CD4-positive, alpha-beta memory T cell (primary cell): Measurements from ENCODE around the gene PEX14. TPM values are rescaled to one million over a fixed set of nuclear protein-coding genes. Genes with fewer than 3 reads are reported as not detected.

Experiments used
- CTCF ChIA-PET: fragments of 350-600 bp; sonication (Branson Sonifier 250); formaldehyde crosslinking; loops from one replicate; lab custom pipeline; 2021; ENCODE audit warnings: inconsistent platforms; ENCODE audit not compliant: partially characterized antibody; lab: Charles Lee
- POLR2A ChIA-PET: fragments of 350-600 bp; sonication (Branson Sonifier 250); formaldehyde crosslinking; loops from one replicate; lab custom pipeline; 2021; ENCODE audit not compliant: partially characterized antibody; lab: Charles Lee
- DNase-seq, 5 donors: peaks; one replicate each; pipeline versions ENCODE4 v3.0.0 to v3.0.0-alpha.2; 2020 to 2022; ENCODE audit warnings: mixed read lengths in 1 of 5
- H3K27ac ChIP-seq: one replicate; pipeline ENCODE4 v1.7.0; 2013; ENCODE audit warnings: low read depth, low read length
- H3K27me3 ChIP-seq: 2 replicates; pipeline ENCODE4 v1.7.0; 2013; ENCODE audit warnings: mild to moderate bottlenecking, low read length, moderate library complexity; ENCODE audit not compliant: insufficient read depth
- H3K36me3 ChIP-seq: 2 replicates; pipeline ENCODE4 v1.7.0; 2013; ENCODE audit warnings: mild to moderate bottlenecking, low read length, moderate library complexity; ENCODE audit not compliant: insufficient read depth
- H3K4me1 ChIP-seq: 2 replicates; pipeline ENCODE4 v1.7.0; 2013; ENCODE audit warnings: mild to moderate bottlenecking, low read length, moderate library complexity; ENCODE audit not compliant: insufficient read depth
- H3K4me3 ChIP-seq, 2 donors: one replicate each; pipeline ENCODE4 v1.7.0; 2013; ENCODE audit warnings: low read length in 2 of 2, mild to moderate bottlenecking in 1 of 2
- H3K9me3 ChIP-seq, 2 donors: one replicate each; pipeline ENCODE4 v1.7.0; 2013; ENCODE audit warnings: low read length in 2 of 2, control low read depth in 1 of 2; ENCODE audit not compliant: control insufficient read depth in 1 of 2
- H3K27ac Mint-ChIP-seq, 7 donors: one replicate each; pipeline ENCODE4 v1.8.0; 2020 to 2021; ENCODE audit warnings: mixed read lengths in 7 of 7, mild to moderate bottlenecking in 6 of 7, inconsistent platforms in 3 of 7, moderate library complexity in 3 of 7
- H3K27me3 Mint-ChIP-seq, 2 donors: one replicate each; pipeline ENCODE4 v1.8.0; 2020 to 2021; ENCODE audit warnings: mixed read lengths in 2 of 2
- H3K36me3 Mint-ChIP-seq, 2 donors: one replicate each; pipeline ENCODE4 v1.8.0; 2020 to 2021; ENCODE audit warnings: mixed read lengths in 2 of 2, inconsistent platforms in 1 of 2, mild to moderate bottlenecking in 1 of 2
- H3K4me1 Mint-ChIP-seq, 4 donors: one replicate each; pipeline ENCODE4 v1.8.0; 2020 to 2021; ENCODE audit warnings: mixed read lengths in 4 of 4, mild to moderate bottlenecking in 1 of 4
- H3K4me3 Mint-ChIP-seq, 8 donors: one replicate each; pipeline ENCODE4 v1.8.0; 2020 to 2021; ENCODE audit warnings: mixed read lengths in 8 of 8, mild to moderate bottlenecking in 7 of 8, moderate library complexity in 6 of 8, inconsistent platforms in 3 of 8
- H3K9me3 Mint-ChIP-seq, 8 donors: one replicate each; pipeline ENCODE4 v1.8.0; 2020 to 2021; ENCODE audit warnings: mixed read lengths in 8 of 8, mild to moderate bottlenecking in 5 of 8, inconsistent platforms in 3 of 8, moderate library complexity in 1 of 8
- intact Hi-C: fragments of 100-400 bp; cut with micrococcal nuclease; formaldehyde crosslinking; loops from one replicate; pipeline ENCODE4 v1.15.1; 2023
- polyA plus RNA-seq, 2 donors: library from polyadenylated mRNA; unstranded; fragments of 300-500 nt; fragmentation: Illumina TruSeq; gene quantifications; one replicate each; pipeline ENCODE4 v1.2.3, GENCODE V29; 2021
- total RNA-seq, 2 experiments: library from RNA; stranded (reverse); gene quantifications; one replicate each; pipeline ENCODE4 v1.2.3, GENCODE V29; 2021

The PEX14 gene
- total and polyA plus RNA-seq, 4 experiments from 2014 or later: 3.1 to 16.1 (median 9.9) TPM

DNA sequence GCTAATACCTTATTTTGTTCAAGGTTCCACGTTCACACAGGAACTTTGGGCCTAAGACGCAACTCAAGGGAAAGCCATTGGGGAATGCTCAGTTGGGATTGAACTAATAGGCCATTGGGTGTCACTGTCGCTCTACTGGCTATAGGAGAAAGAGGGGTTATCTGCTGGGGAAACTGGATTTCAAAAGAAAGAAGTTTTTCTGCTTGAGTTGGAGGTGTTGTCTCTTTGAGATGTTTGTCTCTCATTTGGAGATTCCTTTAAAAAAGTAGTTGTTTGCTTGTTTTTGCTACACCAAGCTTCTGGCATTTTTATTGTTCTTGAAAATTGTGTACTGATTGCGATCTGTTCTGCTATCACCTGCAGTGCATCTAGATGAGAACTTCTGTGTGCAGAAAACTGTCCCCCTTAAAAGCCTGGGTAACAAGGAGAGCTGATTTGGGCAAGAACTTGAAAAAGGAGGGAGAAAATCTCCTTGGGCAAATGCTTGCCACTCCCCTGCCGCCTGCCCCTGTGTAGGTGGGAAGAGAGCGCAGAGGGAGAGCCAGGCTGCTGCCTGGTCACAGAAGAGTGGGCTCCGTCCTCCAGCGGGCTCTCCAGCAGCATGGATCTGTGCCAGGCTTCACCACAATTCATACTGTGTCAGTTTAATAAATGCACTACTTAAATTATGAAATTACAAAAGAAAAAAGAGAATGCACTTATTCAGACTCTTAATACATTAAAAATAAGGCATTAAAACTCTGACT, 39.9 kb downstream of the PEX14 start:
- peak overlapping the region in 7 of 8 donors; percentile 51 to 70 (median 63) for H3K4me3 Mint-ChIP-seq
- no peaks in the 10 kb centered on the region for H3K27me3 Mint-ChIP-seq
- Histone ChIP-seq H3K36me3 (no peaks in the 10 kb centered on the region), H3K4me3 (no peak overlapping the region), H3K9me3 (no peaks in the 10 kb centered on the region), H3K27me3 (no peaks in the 10 kb centered on the region), H3K4me1 (peaks cover 86% of the 10 kb centered on the region), H3K27ac (peak overlapping the region; percentile 32)
- peaks cover 0 to 3% of the 10 kb centered on the region in 2 donors for H3K36me3 Mint-ChIP-seq
- intact Hi-C loops: loop anchor here (1.0 to 5.0 kb wide), 2 partner anchors 428 to 1293 kb away; partner anchors contain the start of genes CLCN6 and MTHFR
- peaks cover 69 to 90% (median 80%) of the 10 kb centered on the region in 4 donors for H3K4me1 Mint-ChIP-seq
- peak in 2 of 5 donors; percentile 24 to 29 for DNase-seq
- H3K9me3 Mint-ChIP-seq: peaks cover 0 to 3% (median 0%) of the 10 kb centered on the region in 8 donors
- H3K27ac Mint-ChIP-seq: peak overlapping the region; percentile 77 to 96 (median 93)
- CTCF ChIA-PET: interaction anchor here (0.9 to 3.7 kb wide), 7 partner anchors 10 to 395 kb away, joined by 3 to 29 read pairs (median 5); no protein-coding TSS in a partner anchor
- POLR2A ChIA-PET: interaction anchor here (0.7 to 0.9 kb wide), 2 partner anchors 10 to 1094 kb away, joined by 3 read pairs; no protein-coding TSS in a partner anchor

DNA sequence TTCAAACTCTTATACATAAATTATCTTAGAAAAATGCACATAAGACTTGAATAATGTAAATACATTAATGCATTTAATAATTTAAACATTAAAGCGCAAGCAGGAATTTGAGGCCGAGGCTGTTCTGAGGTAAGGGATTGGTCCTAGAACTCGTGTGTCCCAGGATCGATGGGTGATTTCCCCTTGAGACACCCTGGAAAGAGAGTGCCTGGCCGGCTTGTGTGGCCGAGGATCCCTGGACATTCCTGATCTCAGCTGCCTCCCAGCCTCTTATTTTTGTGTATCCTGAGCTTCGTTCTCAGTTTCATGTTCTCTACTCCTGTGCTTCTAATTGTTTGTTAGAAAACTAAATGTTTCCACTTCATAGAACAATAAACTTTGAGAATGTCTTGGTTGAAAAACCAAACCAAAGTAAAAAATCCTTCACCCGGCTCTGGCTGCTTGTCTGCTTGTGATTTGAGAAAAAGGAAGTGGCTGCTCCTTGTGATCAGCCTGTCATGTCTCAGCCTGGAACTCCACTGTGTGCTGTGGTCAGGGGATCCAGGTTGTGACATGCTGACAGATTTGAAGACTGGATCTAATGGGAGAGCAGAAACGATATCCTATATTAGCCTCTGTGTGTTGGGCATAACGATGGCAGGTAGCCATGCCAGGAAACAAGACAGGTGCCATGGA, 40.7 kb downstream of the PEX14 start:
- H3K4me3 Mint-ChIP-seq: peak overlapping the region in 7 of 8 donors; percentile 31 to 85 (median 68)
- Histone ChIP-seq H3K9me3 (no peaks in the 10 kb centered on the region), H3K4me3 (no peak overlapping the region), H3K27me3 (no peaks in the 10 kb centered on the region), H3K4me1 (peaks cover 78% of the 10 kb centered on the region), H3K36me3 (no peaks in the 10 kb centered on the region), H3K27ac (no peak overlapping the region)
- no peaks in the 10 kb centered on the region for H3K27me3 Mint-ChIP-seq
- DNase-seq: peak in 2 of 5 donors; percentile 19 to 22
- H3K36me3 Mint-ChIP-seq: peaks cover 1 to 4% of the 10 kb centered on the region in 2 donors
- intact Hi-C loops: no loop called here
- ChIA-PET POLR2A (no interaction called here), CTCF (interaction anchor here (1.2 to 3.7 kb wide), 6 partner anchors 9 to 394 kb away, joined by 3 to 29 read pairs (median 12); no protein-coding TSS in a partner anchor)
- peaks cover 0 to 3% (median 0%) of the 10 kb centered on the region in 8 donors for H3K9me3 Mint-ChIP-seq
- peaks cover 62 to 82% (median 73%) of the 10 kb centered on the region in 4 donors for H3K4me1 Mint-ChIP-seq
- H3K27ac Mint-ChIP-seq: peak overlapping the region; percentile 72 to 95 (median 85)

DNA sequence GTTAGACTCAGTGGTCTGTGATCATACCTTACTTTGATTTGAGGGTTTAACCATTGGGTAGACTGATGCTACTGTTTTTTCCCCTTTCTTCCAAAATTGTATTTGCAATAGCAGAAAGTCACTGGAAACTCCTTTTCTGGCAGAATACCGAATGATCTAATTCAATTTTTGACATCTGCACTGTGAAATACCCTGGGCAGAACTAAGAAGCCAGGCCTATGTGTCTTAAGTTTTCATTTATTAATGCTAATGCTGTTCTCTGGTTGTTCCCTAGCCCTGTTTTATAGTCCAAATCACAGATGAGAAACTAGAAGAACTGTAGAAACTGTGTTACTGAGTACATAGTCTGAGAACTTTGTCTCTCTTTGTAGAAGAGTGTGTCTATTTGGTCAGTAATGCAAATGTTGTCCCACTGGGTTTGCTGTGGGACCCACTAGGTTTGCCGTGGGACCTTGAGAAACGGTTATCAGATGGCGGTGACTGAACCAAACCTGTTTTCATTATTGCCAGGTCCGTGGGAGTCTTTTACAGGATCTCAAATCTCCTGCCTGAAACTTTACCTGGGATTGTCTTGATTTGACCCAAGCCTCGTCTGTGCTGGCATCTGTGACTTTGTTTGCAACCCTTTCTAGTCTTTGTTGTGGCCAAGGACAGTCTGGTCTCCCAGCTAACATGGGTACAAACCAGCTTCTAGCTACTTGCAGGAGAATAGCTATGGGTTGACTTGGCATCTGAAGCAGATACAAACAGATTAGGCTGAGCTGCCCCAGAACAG, 41.4 kb downstream of the PEX14 start:
- Histone ChIP-seq H3K27me3 (no peaks in the 10 kb centered on the region), H3K4me3 (no peak overlapping the region), H3K27ac (no peak overlapping the region), H3K36me3 (no peaks in the 10 kb centered on the region), H3K4me1 (peaks cover 74% of the 10 kb centered on the region), H3K9me3 (no peaks in the 10 kb centered on the region)
- Mint-ChIP-seq H3K36me3 (peaks cover 5 to 9% of the 10 kb centered on the region in 2 donors), H3K9me3 (peaks cover 0 to 3% (median 0%) of the 10 kb centered on the region in 8 donors), H3K4me3 (peak overlapping the region in 7 of 8 donors; percentile 53 to 85 (median 71)), H3K27ac (peak overlapping the region; percentile 72 to 95 (median 89)), H3K27me3 (no peaks in the 10 kb centered on the region), H3K4me1 (peaks cover 58 to 82% (median 69%) of the 10 kb centered on the region in 4 donors)
- ChIA-PET CTCF (interaction anchor here (1.0 to 3.7 kb wide), 4 partner anchors 9 to 394 kb away, joined by 3 to 29 read pairs (median 12); no protein-coding TSS in a partner anchor), POLR2A (no interaction called here)
- intact Hi-C loops: no loop called here
- no peak for DNase-seq

DNA sequence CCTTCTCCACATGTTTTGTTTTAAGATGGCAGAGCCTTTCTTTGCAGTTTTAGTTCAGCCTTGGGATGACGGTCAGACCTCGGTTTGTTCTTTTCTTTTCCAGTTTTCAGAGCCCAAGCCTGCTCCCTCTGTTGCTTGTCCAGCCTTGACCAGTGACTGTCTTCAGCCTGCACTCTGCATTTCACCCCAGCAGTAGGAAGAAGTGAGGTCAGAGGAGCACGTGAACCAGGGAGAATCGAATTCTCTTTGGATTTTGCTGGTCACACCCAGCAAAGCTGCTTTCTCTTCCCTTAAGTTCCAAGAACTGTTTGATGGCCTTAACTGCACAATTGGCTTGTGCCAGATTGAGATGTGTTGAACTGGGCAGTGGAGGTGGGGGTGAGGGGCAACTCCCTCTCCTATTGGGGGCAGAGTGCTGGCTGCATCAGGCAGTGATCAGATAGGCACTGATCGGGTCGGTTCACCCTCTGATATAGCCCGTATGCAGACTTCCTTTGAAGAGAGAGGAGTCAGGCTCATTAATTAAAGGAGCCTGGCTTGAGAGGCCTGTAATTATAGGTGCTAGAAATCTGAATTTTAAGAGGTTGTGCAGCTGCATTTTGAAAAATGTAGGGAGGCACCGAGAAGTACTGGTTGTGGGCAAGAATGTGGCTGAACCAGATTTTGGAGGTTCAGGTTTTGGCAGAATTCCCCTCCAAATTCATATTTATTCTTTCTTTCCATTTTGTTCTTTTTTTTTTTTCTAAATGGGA, 42.4 kb downstream of the PEX14 start:
- Mint-ChIP-seq H3K4me3 (peak overlapping the region in 7 of 8 donors; percentile 71 to 85 (median 78)), H3K4me1 (peaks cover 57 to 82% (median 68%) of the 10 kb centered on the region in 4 donors), H3K27me3 (no peaks in the 10 kb centered on the region), H3K9me3 (peaks cover 0 to 3% (median 0%) of the 10 kb centered on the region in 8 donors), H3K36me3 (peaks cover 5 to 16% of the 10 kb centered on the region in 2 donors), H3K27ac (peak overlapping the region; percentile 69 to 92 (median 84))
- Histone ChIP-seq H3K9me3 (no peaks in the 10 kb centered on the region), H3K4me1 (peaks cover 69% of the 10 kb centered on the region), H3K36me3 (no peaks in the 10 kb centered on the region), H3K27me3 (no peaks in the 10 kb centered on the region), H3K4me3 (no peak overlapping the region), H3K27ac (no peak overlapping the region)
- ChIA-PET CTCF (interaction anchor here (1.0 kb wide), 2 partner anchors 10 to 45 kb away, joined by 3 to 6 read pairs; no protein-coding TSS in a partner anchor), POLR2A (interaction anchor here (0.6 kb wide), 1 partner anchor 41 kb away, joined by 3 read pairs; no protein-coding TSS in a partner anchor)
- intact Hi-C loops: no loop called here
- DNase-seq: no peak

DNA sequence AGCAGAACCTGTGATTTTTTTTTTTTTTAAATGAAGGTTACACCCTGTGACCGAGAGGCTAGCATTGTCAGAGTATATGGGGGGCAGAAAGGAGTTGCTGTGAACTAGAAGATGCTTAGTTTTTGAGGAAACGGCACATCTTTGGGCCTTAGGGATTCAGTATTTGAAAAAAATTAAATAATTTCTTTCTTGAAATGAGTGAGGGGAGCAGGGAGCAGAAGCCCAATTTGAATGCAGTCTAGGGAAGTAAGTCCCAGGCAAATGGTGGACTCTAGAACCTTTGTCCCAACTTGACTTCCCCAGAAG, 42.9 kb downstream of the PEX14 start:
- Histone ChIP-seq H3K36me3 (no peaks in the 10 kb centered on the region), H3K4me1 (peaks cover 69% of the 10 kb centered on the region), H3K9me3 (no peaks in the 10 kb centered on the region), H3K4me3 (no peak overlapping the region), H3K27me3 (no peaks in the 10 kb centered on the region), H3K27ac (no peak overlapping the region)
- H3K36me3 Mint-ChIP-seq: peaks cover 5 to 16% of the 10 kb centered on the region in 2 donors
- CTCF ChIA-PET: no interaction called here
- DNase-seq: no peak
- intact Hi-C loops: no loop called here
- H3K27me3 Mint-ChIP-seq: no peaks in the 10 kb centered on the region
- H3K4me3 Mint-ChIP-seq: peak overlapping the region in 2 of 8 donors; percentile 26 to 57
- H3K9me3 Mint-ChIP-seq: peaks cover 0 to 3% (median 0%) of the 10 kb centered on the region in 8 donors
- POLR2A ChIA-PET: interaction anchor here (0.6 kb wide), 1 partner anchor 40 kb away, joined by 3 read pairs; no protein-coding TSS in a partner anchor
- H3K4me1 Mint-ChIP-seq: peaks cover 58 to 82% (median 70%) of the 10 kb centered on the region in 4 donors
- peak overlapping the region in 4 of 7 donors; percentile 38 to 84 (median 79) for H3K27ac Mint-ChIP-seq

DNA sequence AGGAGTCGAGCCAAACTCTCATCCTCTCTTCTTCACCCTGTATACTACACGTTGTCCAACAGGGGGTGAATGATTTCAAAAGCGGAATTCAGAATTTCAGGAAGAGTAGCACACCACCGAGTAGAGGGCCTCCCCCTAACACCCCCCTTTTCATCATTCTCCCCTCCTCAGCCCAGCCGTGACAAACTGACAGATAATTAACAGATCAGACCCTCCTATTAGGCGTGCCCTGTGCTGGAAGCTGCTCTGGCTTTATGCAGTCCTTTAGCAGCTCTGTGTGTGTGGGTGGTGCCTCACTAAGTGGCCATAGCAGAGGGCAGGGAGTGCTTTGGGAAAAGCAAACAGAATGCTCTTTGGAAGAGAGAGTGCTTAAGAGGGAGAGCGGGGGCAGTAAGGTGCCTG, 44.3 kb downstream of the PEX14 start:
- no peaks in the 10 kb centered on the region for H3K27me3 Mint-ChIP-seq
- H3K4me1 Mint-ChIP-seq: peaks cover 51 to 74% (median 62%) of the 10 kb centered on the region in 4 donors
- Histone ChIP-seq H3K27ac (no peak overlapping the region), H3K4me3 (no peak overlapping the region), H3K9me3 (no peaks in the 10 kb centered on the region), H3K4me1 (peaks cover 57% of the 10 kb centered on the region), H3K27me3 (no peaks in the 10 kb centered on the region), H3K36me3 (no peaks in the 10 kb centered on the region)
- H3K9me3 Mint-ChIP-seq: peaks cover 0 to 3% (median 0%) of the 10 kb centered on the region in 8 donors
- ChIA-PET CTCF (interaction anchor here (7.2 kb wide), 1 partner anchor 12 kb away, joined by 42 read pairs; no protein-coding TSS in a partner anchor), POLR2A (no interaction called here)
- peaks cover 5 to 16% of the 10 kb centered on the region in 2 donors for H3K36me3 Mint-ChIP-seq
- H3K4me3 Mint-ChIP-seq: no peak overlapping the region
- DNase-seq: no peak
- intact Hi-C loops: no loop called here
- H3K27ac Mint-ChIP-seq: peak overlapping the region in 2 of 7 donors; percentile 42 to 53
